Colon (tissue), 2 donors: Measurements from ENCODE around the gene UBTF.

Source experiments
- FAIRE-seq: peaks from 2 replicates; lab custom pipeline; 2012; peaks lifted over from hg19 to GRCh38; lab: Jason Lieb, UNC
- donor health status: control.
- donor health status: control.

Gene UBTF

DNA sequence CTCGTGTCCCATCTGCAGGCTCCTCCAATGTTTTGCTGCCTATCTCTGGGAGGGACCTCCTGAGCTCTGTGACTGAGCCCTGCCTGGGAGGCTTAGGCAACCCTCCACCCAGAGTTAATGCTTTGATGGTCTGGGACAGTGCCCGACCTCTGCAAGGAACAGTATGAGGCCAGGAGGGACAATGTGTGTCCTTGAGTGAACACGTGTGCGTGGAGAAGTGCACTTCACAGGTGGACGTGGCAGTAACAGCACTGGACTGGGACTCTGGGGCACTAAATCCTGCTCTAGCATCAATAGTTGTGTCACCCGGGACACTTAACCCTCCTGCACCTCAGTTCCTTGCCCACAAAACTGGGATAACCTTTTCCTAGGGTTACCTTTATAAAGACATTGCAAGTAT is 4.6 kb downstream of the UBTF start:
- no peak for FAIRE-seq

DNA sequence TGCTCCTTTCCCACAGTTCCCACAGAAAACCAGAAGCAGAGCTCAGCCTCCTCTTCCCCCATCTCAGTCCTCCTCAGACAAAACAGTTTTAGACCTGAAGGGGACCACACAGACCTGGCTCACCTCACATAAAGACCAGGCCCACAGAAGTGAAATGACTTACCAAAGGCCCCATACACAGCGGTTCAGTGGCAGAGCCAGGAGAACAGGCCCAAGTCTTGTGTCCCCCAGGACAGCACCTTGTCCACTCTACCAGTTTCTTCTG is 5.3 kb downstream of the UBTF start:
- no peak for FAIRE-seq

DNA sequence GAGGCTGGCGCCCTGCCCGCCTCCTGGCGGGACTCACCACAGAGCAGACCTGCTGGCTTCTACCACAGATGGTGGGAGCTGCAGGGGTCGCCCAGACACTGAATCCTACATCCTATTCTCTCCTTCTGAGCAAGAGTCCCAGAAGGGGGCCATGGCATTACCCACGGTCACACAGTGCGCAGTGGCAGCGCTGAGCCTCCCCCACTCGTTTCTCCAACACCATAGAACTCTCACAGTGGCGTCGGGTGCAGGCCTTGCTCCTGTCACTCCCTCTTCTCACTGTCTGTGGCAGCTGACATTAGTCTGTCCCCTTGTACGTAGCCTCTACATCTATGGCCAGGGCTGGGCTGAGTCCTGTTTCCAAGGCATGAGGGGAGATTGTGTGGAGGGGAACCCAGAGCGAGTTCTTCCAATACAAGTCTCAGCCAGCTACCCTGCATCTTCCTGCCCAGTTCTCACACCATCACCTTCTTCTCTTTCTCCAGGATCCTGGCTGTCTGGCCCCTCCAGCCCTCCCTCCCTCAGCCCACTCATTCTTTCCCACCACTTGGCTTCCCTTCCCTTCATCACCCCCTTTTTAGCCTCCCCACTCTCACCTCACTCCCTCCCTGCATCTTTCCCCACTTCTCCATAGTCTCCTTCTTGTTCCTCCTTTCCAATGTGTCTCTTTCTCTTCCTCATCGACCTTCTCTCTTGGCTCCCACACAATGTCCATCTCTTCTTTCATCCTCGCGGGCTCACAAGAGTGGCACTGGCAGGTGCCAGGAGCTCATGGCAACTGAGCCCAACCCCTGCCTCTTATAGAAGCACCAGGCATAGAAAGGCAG is 5.9 kb downstream of the UBTF start:
- FAIRE-seq = no peak

DNA sequence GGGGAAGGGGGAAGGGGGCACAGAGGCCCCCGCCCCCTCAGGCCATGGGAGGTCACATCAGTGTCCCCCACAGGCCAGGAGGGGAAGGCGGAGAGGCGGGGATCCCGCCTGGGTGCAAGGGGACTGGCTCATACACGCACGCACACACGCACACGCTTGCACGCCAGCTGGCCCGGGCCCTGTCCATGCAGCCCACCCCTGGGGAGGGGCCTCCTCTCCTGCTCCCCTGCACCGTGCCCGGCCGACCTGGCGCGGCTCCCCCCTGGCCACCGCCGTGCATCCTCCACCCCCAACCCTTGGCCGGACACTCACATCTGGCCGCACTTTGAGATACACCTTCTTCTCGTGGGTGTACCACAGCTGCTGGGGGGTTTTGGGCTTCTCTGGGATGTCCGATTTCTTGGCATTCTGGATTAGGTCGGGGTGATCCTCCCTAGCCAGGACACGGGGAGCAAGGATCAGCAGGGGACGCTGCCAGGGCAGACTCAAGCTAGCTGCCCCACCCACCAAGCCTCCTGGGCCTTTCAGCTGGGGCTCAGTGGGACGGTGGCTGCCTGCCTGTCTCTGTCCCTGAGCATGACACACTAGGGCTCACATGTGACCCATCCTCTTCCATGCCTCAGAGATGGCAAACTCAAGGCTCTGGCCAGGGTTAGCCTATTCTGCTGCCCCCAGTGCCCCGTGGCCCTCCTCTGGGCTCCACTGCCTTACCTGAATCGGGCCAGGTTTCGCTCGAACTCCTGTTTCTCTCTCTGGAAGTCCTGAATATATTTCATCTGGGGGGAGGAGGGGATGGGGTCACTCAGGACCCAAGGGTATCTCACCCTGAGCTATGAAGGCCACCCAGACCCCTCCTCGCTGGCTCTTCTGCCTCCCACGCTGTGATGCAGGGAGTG is 6.7 kb downstream of the UBTF start:
- FAIRE-seq = no peak

DNA sequence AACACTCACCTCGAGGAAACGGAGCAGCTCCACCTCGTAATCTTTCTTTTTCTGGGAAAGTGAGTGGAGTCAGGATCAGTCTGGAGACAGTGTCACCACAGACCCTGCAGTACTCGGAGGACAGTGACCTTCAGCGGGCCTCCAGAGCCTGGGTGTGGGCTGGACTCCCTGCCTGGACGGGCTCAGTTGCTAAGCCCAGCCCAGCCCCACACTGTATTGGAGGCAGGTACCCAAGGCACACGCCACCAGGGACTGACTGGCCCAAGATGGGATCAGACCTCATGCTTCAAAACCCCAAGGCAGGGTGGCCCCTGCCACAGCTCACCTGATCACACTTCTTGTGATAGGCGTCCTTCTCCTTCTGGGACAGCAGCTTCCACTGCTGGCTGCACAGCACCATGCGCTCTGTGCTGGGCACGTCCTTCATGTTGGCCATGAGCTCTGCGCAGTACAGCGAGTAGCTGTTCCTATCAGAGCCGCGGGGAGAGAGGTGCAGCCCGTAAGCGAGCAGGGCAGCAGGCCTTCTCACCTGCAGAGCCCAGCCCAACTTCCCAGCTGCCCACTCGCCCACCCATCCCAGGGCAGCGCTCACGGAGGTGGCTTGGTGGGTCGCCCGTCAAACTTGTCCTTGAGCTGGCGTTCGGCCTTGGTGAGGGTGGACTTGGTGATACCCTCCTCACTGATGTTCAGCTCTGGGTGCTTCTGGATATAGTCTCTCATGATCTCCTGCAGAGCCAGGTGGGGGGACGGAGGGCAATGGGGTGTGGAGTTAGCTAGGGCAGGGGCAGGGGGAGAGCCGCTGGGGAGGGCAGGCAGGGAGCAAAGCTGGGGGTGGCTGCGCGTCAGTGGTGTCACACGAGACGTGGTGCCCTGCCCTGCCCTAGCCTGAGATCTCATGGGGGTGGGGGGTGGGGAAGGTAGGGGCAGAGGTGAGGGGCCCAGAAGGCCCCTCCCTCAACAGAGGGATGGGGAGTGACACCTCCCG is 7.9 kb downstream of the UBTF start:
- no peak for FAIRE-seq

- FAIRE-seq = no peak
These were observed 8.9 kb downstream of the UBTF start for GRCh38 chr17:44210342-44211192.

DNA sequence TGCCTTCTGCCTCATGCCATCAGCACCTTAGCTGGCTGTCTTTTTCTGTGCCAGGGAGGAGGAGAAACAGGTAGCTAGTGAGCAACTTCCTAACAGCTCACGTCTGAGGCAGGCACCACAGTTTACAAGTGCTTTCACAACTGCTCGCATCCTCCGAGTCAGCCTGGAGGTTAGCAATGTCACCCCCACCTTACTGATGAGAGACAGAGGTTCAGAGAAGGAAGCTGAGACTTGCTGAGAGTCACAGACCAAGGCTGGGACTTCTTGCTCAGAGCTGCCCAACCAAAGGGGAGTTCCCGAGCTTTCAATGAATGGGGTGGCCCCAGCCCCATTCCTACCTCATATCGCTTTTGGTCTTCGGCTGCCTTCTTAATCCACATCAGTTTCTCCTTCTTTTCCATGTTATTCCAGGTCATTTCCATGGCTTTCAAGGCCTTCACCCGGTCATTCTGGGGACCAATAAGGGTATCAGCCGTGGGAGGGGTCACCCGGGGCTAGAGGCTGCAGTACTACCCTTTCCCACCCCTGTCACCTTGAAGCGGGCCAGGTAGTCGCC is 9.6 kb downstream of the UBTF start:
- no peak for FAIRE-seq

DNA sequence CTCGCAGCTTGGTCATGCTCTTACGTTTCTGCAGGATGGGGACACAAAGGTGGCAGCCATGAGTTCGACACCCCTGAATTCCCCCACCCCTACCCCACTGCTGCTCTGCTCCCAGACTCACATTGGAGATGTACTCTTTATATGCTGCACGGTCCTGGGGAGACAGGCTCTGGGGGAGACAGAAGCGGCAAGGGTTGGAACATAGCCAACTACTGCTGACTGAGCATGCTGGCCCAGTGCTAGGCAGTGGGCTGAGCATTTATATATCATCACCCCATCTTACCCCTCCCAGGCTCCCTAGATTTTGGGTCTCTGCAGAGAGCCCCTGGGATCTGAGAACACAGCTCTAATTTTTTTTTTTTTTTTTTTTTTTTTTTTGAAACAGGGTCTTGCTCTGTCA is 11.7 kb downstream of the UBTF start:
- no peak for FAIRE-seq

- FAIRE-seq = no peak
These were observed 12.2 kb downstream of the UBTF start for GRCh38 chr17:44207319-44207718.

GRCh38 chr17:44206825-44207155 is 12.7 kb downstream of the UBTF start:
- FAIRE-seq = no peak

DNA sequence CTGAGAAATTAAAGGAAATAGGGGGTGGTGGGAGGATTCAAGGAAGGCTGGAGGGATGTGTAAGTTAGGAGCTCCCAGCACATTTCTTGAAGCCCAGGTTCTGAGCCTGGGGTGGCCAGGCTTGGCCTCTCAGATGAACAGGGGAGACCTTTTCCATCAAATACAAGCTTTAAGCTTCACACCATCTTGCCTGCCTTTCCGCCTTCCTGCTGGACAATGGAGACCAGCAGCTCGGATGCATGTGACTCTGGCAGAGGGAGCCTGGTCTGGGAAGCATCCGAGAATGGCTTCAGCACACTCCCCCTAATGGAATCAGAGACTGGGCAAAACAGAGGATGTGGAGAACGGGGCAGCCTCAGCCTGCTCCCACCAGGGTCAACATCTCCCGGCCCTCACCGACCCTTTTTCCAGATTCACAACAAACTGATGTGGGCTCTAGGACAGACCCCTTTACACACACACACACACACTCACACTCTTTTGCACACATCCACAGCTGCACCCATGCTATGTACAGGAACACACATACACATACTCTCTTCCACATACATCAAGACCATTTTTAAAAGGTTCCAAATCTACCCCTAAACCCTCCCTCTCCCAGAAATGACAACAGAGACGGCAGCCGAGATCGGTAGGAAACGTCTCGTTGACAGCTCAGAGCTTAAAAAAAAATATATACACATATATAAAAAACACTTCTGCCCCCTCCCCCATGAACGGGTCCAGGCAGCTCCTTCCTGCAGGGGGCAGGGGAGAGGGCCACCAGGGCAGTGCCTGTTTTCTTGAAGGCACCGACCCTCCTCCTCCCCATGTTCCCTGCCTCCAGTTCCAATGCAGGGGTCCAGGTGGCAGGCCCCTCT is 13.3 kb downstream of the UBTF start:
- no peak for FAIRE-seq

GRCh38 chr17:44204441-44204882 is 15.0 kb downstream of the UBTF start:
- no peak for FAIRE-seq

GRCh38 chr17:44203731-44204440 is 15.6 kb downstream of the UBTF start:
- FAIRE-seq = no peak

DNA sequence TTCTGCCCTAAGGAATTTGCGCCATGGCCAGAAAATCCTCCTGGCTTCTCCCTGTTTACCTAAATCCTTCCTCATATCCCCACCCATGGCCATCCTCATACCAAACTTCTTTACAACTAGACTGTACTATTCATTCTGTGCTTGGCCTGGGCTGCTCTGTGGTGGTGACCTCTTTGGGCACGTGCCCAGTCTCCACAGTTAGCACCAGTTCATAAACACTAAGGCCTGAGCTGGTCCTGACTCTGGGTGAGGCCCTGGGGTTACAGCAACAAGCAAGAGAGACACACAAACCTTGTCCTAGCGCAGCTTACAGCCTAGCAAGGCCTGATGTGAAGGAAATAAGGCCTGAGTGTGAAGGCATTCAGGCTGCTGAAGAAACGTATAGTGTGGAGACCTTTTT is 16.7 kb downstream of the UBTF start:
- no peak for FAIRE-seq

- FAIRE-seq = no peak
These were observed 18.9 kb downstream of the UBTF start for GRCh38 chr17:44200478-44201155.

GRCh38 chr17:44199553-44200477 is 19.7 kb downstream of the UBTF start, which contains the start of gene ATXN7L3:
Gene ATXN7L3 (minus strand): TSS chr17:44199884. CDS start chr17:44198070, 1,814 bp downstream.
- FAIRE-seq = no peak

GRCh38 chr17:44198721-44199552 is 20.5 kb downstream of the UBTF start:
- no peak for FAIRE-seq
